ENCODE measurements around the gene WASL.
"Not testable (repeated sequence)": the region's sequence is repeated elsewhere in the genome, so short reads cannot be mapped to it uniquely, and the experiment has no call there.

The WASL gene

GRCh38 chr7:123729218-123729578 is 19.6 kb downstream of the WASL start:
- DNase-seq, result no peak

- no peak for DNase-seq
Measured at GRCh38 chr7:123727071-123727837, 21.5 kb downstream of the WASL start.

- DNase-seq, result no peak
Measured at GRCh38 chr7:123725586-123726171, 23.1 kb downstream of the WASL start.

- DNase-seq, result no peak
Measured at GRCh38 chr7:123724817-123725253, 24.0 kb downstream of the WASL start.

GRCh38 chr7:123723913-123724312 is 24.9 kb downstream of the WASL start:
- no peak for DNase-seq

GRCh38 chr7:123720527-123720926 is 28.3 kb downstream of the WASL start:
- DNase-seq, result not testable (repeated sequence)

DNA sequence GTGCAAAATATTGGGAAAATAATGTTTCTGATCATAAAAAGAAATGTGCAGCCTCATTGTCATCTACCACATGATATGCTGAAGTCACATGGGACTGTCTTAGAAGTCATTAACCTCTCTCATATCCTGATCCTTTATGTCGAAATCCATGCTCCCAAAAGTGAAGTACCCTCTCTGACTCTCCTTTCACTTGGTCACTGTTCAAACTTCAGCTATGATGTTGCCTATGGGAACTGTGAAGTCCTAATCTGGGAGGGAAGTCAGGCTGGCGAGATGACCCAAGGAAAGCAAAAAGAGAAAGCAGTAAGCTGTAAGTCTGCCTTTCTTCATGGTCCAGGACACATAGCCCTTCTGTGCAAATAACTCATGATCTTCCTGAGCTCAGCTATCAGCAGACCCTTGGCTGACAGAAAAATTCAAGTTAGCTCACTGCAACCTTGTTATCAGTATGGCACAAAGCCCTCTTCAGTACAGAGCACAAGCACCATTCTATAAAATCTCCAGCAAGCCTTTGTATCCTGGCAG is 29.5 kb downstream of the WASL start:
- no peak for DNase-seq

DNA sequence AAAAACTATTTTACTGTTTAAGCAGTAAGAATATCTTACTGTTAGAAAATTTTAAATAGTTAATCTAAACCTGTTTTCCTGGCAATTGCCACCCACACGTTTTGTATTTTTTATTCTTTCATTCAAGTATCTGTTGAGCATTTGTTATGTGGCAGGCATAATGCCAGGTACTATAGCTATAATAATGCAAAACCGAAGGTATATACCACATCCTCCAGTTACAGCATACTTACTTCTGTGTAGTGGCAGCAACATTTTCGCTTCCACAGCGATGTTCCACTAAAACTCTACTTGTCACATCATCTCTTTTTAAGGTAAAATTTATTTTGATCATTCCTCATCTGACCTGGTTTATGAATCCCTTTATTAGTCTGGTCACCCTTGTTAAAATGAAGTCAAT is 30.0 kb downstream of the WASL start:
- DNase-seq, result no peak

GRCh38 chr7:123717689-123718088 is 31.1 kb downstream of the WASL start:
- DNase-seq, result no peak

- no peak for DNase-seq
Measured at GRCh38 chr7:123716877-123717276, 31.9 kb downstream of the WASL start.

DNA sequence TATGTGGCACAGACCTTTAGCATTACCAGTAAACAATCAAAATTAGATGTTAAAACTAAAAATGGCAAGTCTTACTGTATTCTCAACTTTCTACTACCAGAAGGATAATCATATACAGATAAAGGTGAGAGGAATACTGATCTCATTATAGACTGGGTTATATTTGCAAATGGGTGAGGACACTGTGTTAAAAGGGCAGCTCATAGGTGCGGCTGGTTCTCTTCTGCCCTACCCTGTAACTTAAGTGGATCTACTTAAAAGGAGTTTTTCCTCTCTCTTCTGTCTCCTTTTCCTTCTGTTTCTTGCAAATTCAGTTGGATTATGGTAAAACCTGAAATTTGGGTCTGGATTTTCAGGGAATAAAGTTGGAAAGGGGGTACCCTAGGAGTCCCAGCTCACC is 33.0 kb downstream of the WASL start:
- no peak for DNase-seq

GRCh38 chr7:123715198-123715597 is 33.6 kb downstream of the WASL start:
- DNase-seq, result no peak

GRCh38 chr7:123714296-123715080 is 34.3 kb downstream of the WASL start:
- DNase-seq, result no peak

DNA sequence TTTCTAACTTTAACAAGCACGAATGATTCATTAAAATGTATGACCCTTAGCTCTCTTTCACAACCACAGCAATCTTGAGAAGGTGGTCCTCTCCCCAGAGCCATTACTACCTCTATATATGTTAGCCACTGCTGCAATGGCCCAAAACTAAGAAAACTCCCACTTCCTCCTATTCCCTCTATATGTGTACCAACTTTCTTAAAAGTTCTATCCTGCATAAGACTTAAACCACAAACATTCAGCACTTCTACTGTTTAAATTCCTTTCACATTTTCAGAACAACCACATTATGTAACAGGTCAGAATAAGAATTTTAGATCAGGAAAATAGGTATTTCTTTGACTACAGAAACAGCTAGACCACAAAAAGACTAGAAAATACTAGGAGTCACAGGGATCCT is 36.2 kb downstream of the WASL start:
- DNase-seq, result no peak

DNA sequence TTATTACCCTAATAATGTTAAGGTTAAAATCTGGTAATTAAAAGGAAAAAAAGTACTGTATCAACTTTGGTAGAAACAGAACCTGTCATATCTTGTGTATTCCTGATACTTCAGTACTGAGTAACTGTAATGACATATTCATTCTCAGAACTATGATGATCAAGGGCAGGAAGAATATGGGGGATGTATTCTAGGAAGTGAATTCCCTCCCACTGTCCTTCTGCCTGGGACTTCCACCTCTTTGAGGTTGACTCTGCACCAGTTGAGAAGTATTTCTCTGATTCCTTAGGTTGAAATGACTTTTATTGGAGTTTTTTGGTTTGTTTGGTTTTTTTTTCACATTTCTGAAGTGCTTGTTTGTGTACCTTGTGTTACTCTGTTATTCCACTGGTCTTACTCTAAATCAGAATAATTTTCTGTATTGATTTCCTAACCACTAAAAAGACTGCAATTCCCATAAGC is 36.9 kb downstream of the WASL start:
- DNase-seq, result no peak

DNA sequence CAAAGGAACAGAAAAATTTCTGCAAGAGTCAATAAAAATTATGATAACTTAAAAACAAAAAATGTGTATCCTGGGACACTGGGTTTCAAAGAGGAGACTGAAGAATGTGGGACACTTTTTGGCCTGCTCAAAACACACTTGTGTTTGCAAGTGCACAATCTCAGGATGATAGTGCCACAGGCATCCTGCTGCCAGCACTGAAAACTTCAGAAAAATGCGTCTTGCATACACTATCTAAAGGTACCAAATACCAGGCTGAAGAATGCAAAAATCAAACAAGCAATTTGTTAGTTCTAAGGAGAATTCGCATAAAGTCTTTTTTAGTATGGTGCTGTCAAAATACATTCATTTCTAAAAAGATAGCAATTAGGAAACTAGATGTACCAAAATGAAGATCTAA is 38.1 kb downstream of the WASL start:
- DNase-seq, result no peak

DNA sequence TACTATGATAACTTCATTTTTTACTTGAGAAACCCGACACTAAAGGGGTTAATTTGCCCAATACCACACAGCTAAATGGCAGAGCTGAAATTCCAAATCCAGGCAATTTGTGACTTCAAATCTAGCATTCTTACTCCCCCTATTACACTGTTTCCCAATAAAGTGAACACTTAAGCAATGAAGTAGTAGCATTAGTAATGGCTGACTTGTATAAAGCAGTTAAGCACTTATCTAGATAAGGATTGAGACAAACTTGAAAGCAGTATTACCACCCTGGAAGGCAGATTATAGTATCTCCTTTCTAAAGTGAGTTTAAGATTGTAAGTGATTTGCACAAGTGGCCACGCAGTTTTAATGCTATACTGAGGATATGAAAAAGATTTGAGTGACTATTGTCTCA is 39.3 kb downstream of the WASL start:
- DNase-seq, result no peak

- no peak for DNase-seq
Measured at GRCh38 chr7:123705211-123705901, 43.4 kb downstream of the WASL start.

- DNase-seq, result no peak
Measured at GRCh38 chr7:123695944-123696677, 52.7 kb downstream of the WASL start.

GRCh38 chr7:123692471-123692877 is 56.3 kb downstream of the WASL start:
- no peak for DNase-seq

DNA sequence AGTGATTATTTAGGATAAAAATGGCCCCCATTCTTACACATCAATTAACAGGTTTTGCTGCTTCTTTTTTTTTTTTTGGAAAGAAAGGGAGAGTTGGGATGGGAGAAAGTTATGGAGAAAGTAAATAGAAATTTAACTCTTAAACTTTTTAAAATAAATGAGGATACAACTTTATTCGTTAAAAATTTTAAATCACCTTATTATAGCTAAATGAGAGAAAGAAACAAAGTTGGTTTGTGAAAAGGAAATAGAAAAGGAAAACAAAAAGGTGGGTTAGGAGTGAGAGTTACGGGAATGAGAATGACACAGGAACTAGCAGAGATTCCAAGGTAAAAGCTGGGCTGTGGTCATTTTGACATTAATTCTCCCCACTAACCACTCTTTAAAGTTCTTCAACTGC is 58.3 kb downstream of the WASL start:
- no peak for DNase-seq

GRCh38 chr7:123689250-123689649 is 59.6 kb downstream of the WASL start:
- no peak for DNase-seq
